Parathyroid adenoma (tissue), 2 donors: Measurements from ENCODE around the gene B3GNT3.

Source experiments
- H2AFZ ChIP-seq: fragments of 300-600 bp; sonication (generic); one replicate; pipeline ENCODE4 v1.7.0; 2017; ENCODE audit warnings: antibody characterized with exemption, mild to moderate bottlenecking
- H3K27ac ChIP-seq: fragments of 300-600 bp; sonication (generic); one replicate; pipeline ENCODE4 v1.7.0; 2017
- H3K27me3 ChIP-seq: fragments of 300-600 bp; sonication (generic); one replicate; pipeline ENCODE4 v1.7.0; 2017; ENCODE audit warnings: low read length; ENCODE audit not compliant: control insufficient read depth, insufficient read depth
- H3K36me3 ChIP-seq: fragments of 300-600 bp; sonication (generic); one replicate; pipeline ENCODE4 v1.7.0; 2017; ENCODE audit warnings: low read length; ENCODE audit not compliant: control insufficient read depth, insufficient read depth
- H3K4me1 ChIP-seq: fragments of 300-600 bp; sonication (generic); one replicate; pipeline ENCODE4 v1.7.0; 2017; ENCODE audit warnings: control low read depth
- H3K4me2 ChIP-seq: fragments of 300-600 bp; sonication (generic); one replicate; pipeline ENCODE4 v1.7.0; 2017; ENCODE audit warnings: low read length
- H3K4me3 ChIP-seq: fragments of 300-600 bp; sonication (generic); one replicate; pipeline ENCODE4 v1.7.0; 2017; ENCODE audit warnings: low read depth, low read length
- H3K79me2 ChIP-seq: fragments of 300-600 bp; sonication (generic); one replicate; pipeline ENCODE4 v1.7.0; 2017; ENCODE audit warnings: control low read depth
- H3K9ac ChIP-seq: fragments of 300-600 bp; sonication (generic); one replicate; pipeline ENCODE4 v1.7.0; 2017; ENCODE audit warnings: mild to moderate bottlenecking
- H3K9me3 ChIP-seq: fragments of 300-600 bp; sonication (generic); one replicate; pipeline ENCODE4 v1.7.0; 2017; ENCODE audit warnings: low read length; ENCODE audit not compliant: control insufficient read depth
- TF ChIP-seq, protein P1 (sequence below): fragments of 300-600 bp; sonication (generic); IDR thresholded peaks from one replicate; pipeline ENCODE4 v1.7.0; 2017; ENCODE audit warnings: antibody characterized with exemption, mild to moderate bottlenecking
- donor health status: primary hyperparathyroidism.

Gene B3GNT3

GRCh38 chr19:17758515-17758914 is 36.4 kb upstream of the B3GNT3 start:
- Histone ChIP-seq H3K4me3 (no peak overlapping the region), H2AFZ (no peak overlapping the region), H3K36me3 (no peaks in the 10 kb centered on the region), H3K9ac (no peak overlapping the region), H3K27me3 (no peaks in the 10 kb centered on the region), H3K27ac (no peak overlapping the region), H3K9me3 (no peaks in the 10 kb centered on the region), H3K4me1 (no peaks in the 10 kb centered on the region), H3K4me2 (no peak overlapping the region), H3K79me2 (no peaks in the 10 kb centered on the region)
- TF ChIP-seq, protein P1, sequence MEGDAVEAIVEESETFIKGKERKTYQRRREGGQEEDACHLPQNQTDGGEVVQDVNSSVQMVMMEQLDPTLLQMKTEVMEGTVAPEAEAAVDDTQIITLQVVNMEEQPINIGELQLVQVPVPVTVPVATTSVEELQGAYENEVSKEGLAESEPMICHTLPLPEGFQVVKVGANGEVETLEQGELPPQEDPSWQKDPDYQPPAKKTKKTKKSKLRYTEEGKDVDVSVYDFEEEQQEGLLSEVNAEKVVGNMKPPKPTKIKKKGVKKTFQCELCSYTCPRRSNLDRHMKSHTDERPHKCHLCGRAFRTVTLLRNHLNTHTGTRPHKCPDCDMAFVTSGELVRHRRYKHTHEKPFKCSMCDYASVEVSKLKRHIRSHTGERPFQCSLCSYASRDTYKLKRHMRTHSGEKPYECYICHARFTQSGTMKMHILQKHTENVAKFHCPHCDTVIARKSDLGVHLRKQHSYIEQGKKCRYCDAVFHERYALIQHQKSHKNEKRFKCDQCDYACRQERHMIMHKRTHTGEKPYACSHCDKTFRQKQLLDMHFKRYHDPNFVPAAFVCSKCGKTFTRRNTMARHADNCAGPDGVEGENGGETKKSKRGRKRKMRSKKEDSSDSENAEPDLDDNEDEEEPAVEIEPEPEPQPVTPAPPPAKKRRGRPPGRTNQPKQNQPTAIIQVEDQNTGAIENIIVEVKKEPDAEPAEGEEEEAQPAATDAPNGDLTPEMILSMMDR: no peak

DNA sequence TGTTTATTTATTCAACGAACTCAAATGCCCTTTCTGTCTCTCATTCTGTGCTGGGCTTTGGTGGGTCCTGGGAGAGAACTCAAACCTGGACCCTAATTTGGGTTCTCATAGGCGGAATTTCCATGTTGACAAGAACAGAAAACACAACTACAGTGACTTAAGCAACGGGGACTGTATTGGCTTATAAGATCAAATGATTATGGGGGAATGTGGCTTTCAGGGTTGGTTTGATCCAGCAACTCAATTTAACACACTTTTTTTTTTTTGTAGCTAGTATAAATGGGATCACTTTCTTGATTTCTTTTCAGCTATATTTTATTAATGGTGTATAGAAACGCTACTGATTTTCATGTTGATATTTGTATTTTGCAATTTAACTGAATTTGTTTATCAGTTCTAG is 33.8 kb upstream of the B3GNT3 start:
- Histone ChIP-seq H3K4me1 (no peaks in the 10 kb centered on the region), H3K27me3 (no peaks in the 10 kb centered on the region), H3K4me2 (no peak overlapping the region), H2AFZ (no peak overlapping the region), H3K79me2 (no peaks in the 10 kb centered on the region), H3K9me3 (no peaks in the 10 kb centered on the region), H3K9ac (no peak overlapping the region), H3K36me3 (no peaks in the 10 kb centered on the region), H3K4me3 (no peak overlapping the region), H3K27ac (no peak overlapping the region)
- TF ChIP-seq, protein P1: no peak

DNA sequence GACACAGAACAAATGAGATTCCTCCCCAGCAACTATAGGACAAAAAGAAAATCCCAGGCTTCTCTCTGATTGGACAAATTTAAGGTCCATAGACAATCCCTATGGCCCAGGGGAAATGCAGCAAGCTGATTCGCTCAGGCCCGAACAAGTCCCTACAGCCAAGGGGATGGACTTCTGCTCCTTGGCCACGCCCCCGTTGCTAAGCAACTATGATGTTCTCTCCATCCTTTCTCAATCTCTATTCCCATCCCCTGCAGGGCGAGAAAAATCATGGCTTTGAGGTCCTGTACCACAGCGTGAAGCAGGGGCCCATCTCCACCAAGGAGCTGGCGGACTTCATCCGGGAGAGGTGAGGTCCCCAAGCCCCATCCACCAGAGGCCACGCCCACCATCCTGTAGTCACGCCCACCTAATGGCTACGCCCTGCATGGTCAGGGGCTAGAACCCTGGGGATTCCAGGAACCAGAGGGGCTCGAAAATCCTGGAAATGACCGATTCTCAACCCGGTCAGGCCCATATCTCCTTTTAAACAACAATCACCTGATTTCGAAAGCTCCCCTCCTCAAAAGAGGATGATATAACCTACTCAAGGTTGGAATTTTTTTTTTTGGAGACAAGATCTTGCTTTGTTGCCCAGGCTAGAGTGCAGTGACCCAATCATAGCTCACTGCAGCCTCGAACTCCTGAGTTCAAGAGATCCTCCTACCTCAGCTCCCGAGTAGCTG is 32.3 kb upstream of the B3GNT3 start:
- Histone ChIP-seq H3K36me3 (no peaks in the 10 kb centered on the region), H3K4me3 (no peak overlapping the region), H3K79me2 (no peaks in the 10 kb centered on the region), H3K9ac (no peak overlapping the region), H3K4me2 (no peak overlapping the region), H3K9me3 (no peaks in the 10 kb centered on the region), H3K4me1 (no peaks in the 10 kb centered on the region), H3K27me3 (no peaks in the 10 kb centered on the region), H3K27ac (no peak overlapping the region), H2AFZ (no peak overlapping the region)
- TF ChIP-seq, protein P1: no peak

DNA sequence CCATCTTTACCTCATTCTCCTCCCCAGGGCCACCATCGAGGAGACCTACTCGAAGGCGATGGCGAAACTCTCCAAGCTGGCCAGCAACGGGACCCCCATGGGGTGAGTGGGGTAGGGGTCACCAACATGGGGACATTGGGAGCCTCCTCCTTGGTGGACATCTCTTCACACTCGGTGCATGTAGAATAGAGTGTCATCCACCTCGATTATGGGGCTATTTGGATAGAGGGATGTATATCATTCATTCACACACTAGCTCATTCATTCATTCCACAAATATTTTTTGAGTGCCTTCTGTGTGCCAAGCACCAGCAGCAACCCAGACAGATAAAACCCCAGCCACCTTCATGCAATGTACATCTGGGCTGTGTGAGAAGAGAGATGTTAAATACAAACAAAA is 30.6 kb upstream of the B3GNT3 start:
- Histone ChIP-seq H3K9ac (no peak overlapping the region), H3K79me2 (no peaks in the 10 kb centered on the region), H3K27me3 (no peaks in the 10 kb centered on the region), H3K27ac (no peak overlapping the region), H2AFZ (no peak overlapping the region), H3K4me2 (no peak overlapping the region), H3K36me3 (no peaks in the 10 kb centered on the region), H3K9me3 (no peaks in the 10 kb centered on the region), H3K4me3 (no peak overlapping the region), H3K4me1 (no peaks in the 10 kb centered on the region)
- TF ChIP-seq, protein P1: no peak

GRCh38 chr19:17765069-17765618 is 29.8 kb upstream of the B3GNT3 start:
- H3K79me2 ChIP-seq: no peaks in the 10 kb centered on the region
- no peaks in the 10 kb centered on the region for H3K36me3 ChIP-seq
- no peak overlapping the region for H2AFZ ChIP-seq
- no peaks in the 10 kb centered on the region for H3K27me3 ChIP-seq
- no peak overlapping the region for H3K4me3 ChIP-seq
- no peak overlapping the region for H3K4me2 ChIP-seq
- TF ChIP-seq, protein P1: no peak
- H3K9me3 ChIP-seq: no peaks in the 10 kb centered on the region
- no peak overlapping the region for H3K27ac ChIP-seq
- no peaks in the 10 kb centered on the region for H3K4me1 ChIP-seq
- no peak overlapping the region for H3K9ac ChIP-seq
